Pancreas (tissue), 10 donors: ENCODE measurements around the gene ZNF341. TPM values are rescaled to one million over a fixed set of nuclear protein-coding genes. Genes with fewer than 3 reads are reported as not detected.

Experiments used
- ATAC-seq, 4 donors: fragments of 200-7000 bp; cut with Tn5 transposase; one replicate each; pipeline versions ENCODE4 v1.8.0 to v1.9.1; 2020; ENCODE audit warnings: mild to moderate bottlenecking in 4 of 4, moderate library complexity in 4 of 4
- DNase-seq, 6 donors: peaks; one replicate each; pipeline ENCODE4 v3.0.0-alpha.2; 2020
- FAIRE-seq: peaks from 2 replicates; lab custom pipeline; 2012; peaks lifted over from hg19 to GRCh38; lab: Jason Lieb, UNC
- H3K27ac ChIP-seq, 4 donors: fragments of 200-600 bp; sonication (generic); 1 replicate in 3 of 4; 2 replicates in 1 of 4; pipeline versions ENCODE4 v1.5.0 to v1.8.0; 2020
- H3K27me3 ChIP-seq, 4 donors: fragments of 200-600 bp; one replicate each; pipeline ENCODE4 v1.8.0; 2021
- H3K36me3 ChIP-seq, 3 donors: fragments of 200-600 bp; sonication (generic) in 1 of 3; one replicate each; pipeline versions ENCODE4 v1.5.0 to v1.8.0; 2020 to 2021
- H3K4me1 ChIP-seq, 3 donors: fragments of 200-600 bp; one replicate each; pipeline ENCODE4 v1.8.0; 2021
- H3K4me3 ChIP-seq, 4 donors: fragments of 200-600 bp; sonication (generic) in 2 of 4; one replicate each; pipeline versions ENCODE4 v1.5.0 to v1.8.0; 2020 to 2021
- H3K9me3 ChIP-seq, 4 donors: fragments of 200-600 bp; one replicate each; pipeline ENCODE4 v1.8.0; 2021
- WGBS, 2 donors: extraction: QIAGEN DNeasy Blood & Tissue Kit; methylation state at CpG; one replicate each; pipeline ENCODE4 v1.1.7; 2013; 5-methylcytosine and 5-hydroxymethylcytosine counted together
- intact Hi-C, 3 donors: fragments of 100-400 bp; cut with DNase I; formaldehyde crosslinking; loops; one replicate each; pipeline versions ENCODE4 v1.11.1 to v1.14.2; 2022
- polyA plus RNA-seq, 2 donors: library from polyadenylated mRNA; stranded (reverse); fragments of 200-250 nt; gene quantifications; one replicate each; pipeline ENCODE4 v1.2.3, GENCODE V29; 2013
- total RNA-seq, 6 donors: library from RNA; stranded (reverse); fragmentation: NEBNext Ultra II Directional in 4 of 6; extraction: Animal tissue kit (Norgen Biotek cat#: 25700) in 4 of 6; gene quantifications; one replicate each; pipeline versions ENCODE4 v1.2.1 to v1.2.4, GENCODE V29; 2021 to 2023
- TF ChIP-seq, protein P1 (sequence below), 4 donors: fragments of 200-600 bp; sonication (generic) in 3 of 4; IDR thresholded peaks; one replicate each; pipeline versions ENCODE4 v1.5.0 to v1.8.0; 2021; ENCODE audit warnings: antibody characterized with exemption in 4 of 4
- donor health status: healthy with polysubstance abuse.
- donor health status: DM: no; HTN: no; CAD: no; lungs with moderate emphysema.
- donor health status: DM: no; HTN: no; CAD: no.
- donor health status: control.
- donor health status: control.
- donor health status: Bipolar disorder and iron deficiency.
- donor health status: DM: yes; HTN: yes; CAD: no.
- donor health status: DM: no; HTN: no; CAD: no.
- donor health status: DM: no; HTN: no; CAD: no.
- donor health status: DM: yes; HTN: yes; CAD: no.

ZNF341 gene
- total and polyA plus RNA-seq, 8 donors = 1.1 to 5.7 (median 1.6) TPM

DNA sequence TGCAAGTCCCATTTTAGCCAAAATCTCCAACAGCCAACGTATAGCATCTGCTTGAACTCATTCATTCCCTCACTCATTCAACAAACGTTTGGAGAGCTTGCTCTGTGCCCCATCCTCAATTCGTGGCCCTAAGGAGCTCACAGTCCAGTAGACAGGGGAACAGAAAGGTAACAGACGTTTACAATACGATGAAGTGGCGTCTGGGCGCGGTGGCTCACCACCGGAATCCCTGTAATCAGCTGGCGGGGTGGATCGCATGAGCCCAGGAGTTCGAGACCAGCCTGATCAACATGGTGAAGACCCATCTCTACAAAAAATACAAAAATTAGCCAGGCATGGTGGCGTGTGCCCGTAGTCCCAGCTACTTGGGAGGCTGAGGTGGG is 44.8 kb upstream of the ZNF341 start:
- TF ChIP-seq, protein P1, sequence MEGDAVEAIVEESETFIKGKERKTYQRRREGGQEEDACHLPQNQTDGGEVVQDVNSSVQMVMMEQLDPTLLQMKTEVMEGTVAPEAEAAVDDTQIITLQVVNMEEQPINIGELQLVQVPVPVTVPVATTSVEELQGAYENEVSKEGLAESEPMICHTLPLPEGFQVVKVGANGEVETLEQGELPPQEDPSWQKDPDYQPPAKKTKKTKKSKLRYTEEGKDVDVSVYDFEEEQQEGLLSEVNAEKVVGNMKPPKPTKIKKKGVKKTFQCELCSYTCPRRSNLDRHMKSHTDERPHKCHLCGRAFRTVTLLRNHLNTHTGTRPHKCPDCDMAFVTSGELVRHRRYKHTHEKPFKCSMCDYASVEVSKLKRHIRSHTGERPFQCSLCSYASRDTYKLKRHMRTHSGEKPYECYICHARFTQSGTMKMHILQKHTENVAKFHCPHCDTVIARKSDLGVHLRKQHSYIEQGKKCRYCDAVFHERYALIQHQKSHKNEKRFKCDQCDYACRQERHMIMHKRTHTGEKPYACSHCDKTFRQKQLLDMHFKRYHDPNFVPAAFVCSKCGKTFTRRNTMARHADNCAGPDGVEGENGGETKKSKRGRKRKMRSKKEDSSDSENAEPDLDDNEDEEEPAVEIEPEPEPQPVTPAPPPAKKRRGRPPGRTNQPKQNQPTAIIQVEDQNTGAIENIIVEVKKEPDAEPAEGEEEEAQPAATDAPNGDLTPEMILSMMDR (IDR thresholded peaks at IDR 0.05) = no peak
- no peak overlapping the region for H3K27ac ChIP-seq
- no peaks in the 10 kb centered on the region for H3K27me3 ChIP-seq
- 74% methylated on average over 14 of the region's 14 CpGs for WGBS, 2 donors
- no peaks in the 10 kb centered on the region for H3K9me3 ChIP-seq
- H3K4me1 ChIP-seq = no peaks in the 10 kb centered on the region
- ATAC-seq = no peak
- no peaks in the 10 kb centered on the region for H3K36me3 ChIP-seq
- H3K4me3 ChIP-seq = peak overlapping the region in 1 of 4 donors; percentile 43
- intact Hi-C loops = no loop called here
- no peak for DNase-seq
- FAIRE-seq = no peak

DNA sequence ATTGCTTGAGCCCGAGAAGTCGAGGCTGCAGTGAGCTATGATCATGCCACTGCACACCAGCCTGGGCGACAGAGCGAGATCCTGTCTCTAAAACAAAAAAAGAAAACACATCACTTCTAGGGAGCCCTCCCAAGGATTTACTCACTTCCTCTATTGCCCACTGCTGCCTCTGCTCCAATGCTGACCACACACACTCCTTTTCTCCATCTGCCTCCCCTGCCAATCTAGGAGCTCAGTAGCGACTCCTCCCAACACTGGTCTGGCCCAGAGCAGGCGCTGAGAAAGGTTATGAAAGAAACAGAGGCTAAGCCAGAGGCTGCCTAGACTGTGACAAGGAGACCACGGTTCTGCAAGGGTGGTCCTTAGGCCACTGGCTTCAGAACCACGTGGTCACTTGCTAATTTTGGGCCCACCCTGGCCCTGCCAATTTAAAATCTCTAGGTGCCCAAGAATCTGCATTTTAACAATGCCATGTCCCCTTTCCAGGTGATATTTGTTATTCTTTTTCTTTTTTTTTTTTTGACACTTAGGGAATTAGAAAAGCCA is 44.4 kb upstream of the ZNF341 start:
- WGBS, 2 donors = 76 to 87% methylated on average over 8 of the region's 8 CpGs
- Histone ChIP-seq H3K36me3 (no peaks in the 10 kb centered on the region), H3K9me3 (no peaks in the 10 kb centered on the region), H3K4me3 (no peak overlapping the region), H3K27ac (no peak overlapping the region), H3K27me3 (no peaks in the 10 kb centered on the region), H3K4me1 (no peaks in the 10 kb centered on the region)
- DNase-seq (no peak), FAIRE-seq (no peak), ATAC-seq (no peak)
- TF ChIP-seq, protein P1 (IDR thresholded peaks at IDR 0.05) = no peak
- intact Hi-C loops = no loop called here

- DNase-seq (no peak), ATAC-seq (no peak), FAIRE-seq (no peak)
- Histone ChIP-seq H3K36me3 (no peaks in the 10 kb centered on the region), H3K4me1 (no peaks in the 10 kb centered on the region), H3K9me3 (no peaks in the 10 kb centered on the region), H3K27ac (no peak overlapping the region), H3K4me3 (no peak overlapping the region), H3K27me3 (no peaks in the 10 kb centered on the region)
- WGBS, 2 donors = 77 to 78% methylated on average over 3 of the region's 3 CpGs
- intact Hi-C loops = no loop called here
- TF ChIP-seq, protein P1 (IDR thresholded peaks at IDR 0.05) = no peak
Observed at GRCh38 chr20:33687993-33688937, 43.5 kb upstream of the ZNF341 start.

- Histone ChIP-seq H3K9me3 (no peaks in the 10 kb centered on the region), H3K4me1 (no peaks in the 10 kb centered on the region), H3K27me3 (no peaks in the 10 kb centered on the region), H3K27ac (no peak overlapping the region), H3K4me3 (no peak overlapping the region), H3K36me3 (no peaks in the 10 kb centered on the region)
- WGBS, 2 donors = 51 to 56% methylated on average over 3 of the region's 3 CpGs
- FAIRE-seq (no peak), DNase-seq (no peak), ATAC-seq (no peak)
- TF ChIP-seq, protein P1 (IDR thresholded peaks at IDR 0.05) = no peak
- intact Hi-C loops = no loop called here
Observed at GRCh38 chr20:33688938-33689424, 42.8 kb upstream of the ZNF341 start.
